SK-N-SH (cell line): Measurements from ENCODE around the gene STRN. TPM values are rescaled to one million over a fixed set of nuclear protein-coding genes. Genes with fewer than 3 reads are reported as not detected.
"Not testable (repeated sequence)": the region's sequence is repeated elsewhere in the genome, so short reads cannot be mapped to it uniquely, and the experiment has no call there.

Experiments used
- CTCF ChIA-PET: fragments of 300-600, 350-600 bp; formaldehyde crosslinking; extraction: SDS; loops from one replicate; lab custom pipeline; 2021; lab: Yijun Ruan, JAX
- POLR2A ChIA-PET: fragments of 350-600 bp; sonication (Branson Sonifier 250); formaldehyde crosslinking; extraction: SDS; loops from one replicate; lab custom pipeline; 2020; ENCODE audit warnings: antibody characterized with exemption, inconsistent platforms; lab: Yijun Ruan, JAX
- DNase-seq: peaks from one replicate; pipeline ENCODE4 v3.0.0; 2012
- H2AFZ ChIP-seq: fragments of 200-600 bp; sonication (generic); 2 replicates; pipeline ENCODE4 v1.8.1; 2016; ENCODE audit warnings: antibody characterized with exemption, mild to moderate bottlenecking, low read depth
- H3F3A ChIP-seq: fragments of 200-600 bp; sonication (generic); replicated peaks from 2 replicates; pipeline ENCODE3; 2016; ENCODE audit warnings: antibody characterized with exemption, mild to moderate bottlenecking; ENCODE audit not compliant: insufficient read depth
- H3K27ac ChIP-seq, 2 experiments: fragments of 200-500 bp in 1 of 2; fragments of 200-600 bp in 1 of 2; sonication (Bioruptor generic) in 1 of 2; sonication (generic), shearing (Covaris generic) in 1 of 2; 2 replicates each; pipeline versions ENCODE4 v1.5.1 to v1.6.1; 2014 to 2016; ENCODE audit warnings: low read depth in 2 of 2, inconsistent platforms in 1 of 2, low read length in 1 of 2, mild to moderate bottlenecking in 1 of 2, mixed read lengths in 1 of 2
- H3K27me3 ChIP-seq: fragments of 200-600 bp; sonication (generic), shearing (Covaris generic); 2 replicates; pipeline ENCODE4 v1.6.1; 2016; ENCODE audit warnings: mixed run types; ENCODE audit not compliant: insufficient read depth
- H3K36me3 ChIP-seq, 2 experiments: fragments of 200-500 bp in 1 of 2; fragments of 200-600 bp in 1 of 2; sonication (Bioruptor generic) in 1 of 2; sonication (generic) in 1 of 2; replicated peaks in 1 of 2; 2 replicates each; pipeline versions ENCODE3 to v1.5.1; 2014 to 2016; ENCODE audit warnings: low read length in 1 of 2, mild to moderate bottlenecking in 1 of 2; ENCODE audit not compliant: insufficient read depth in 2 of 2, control insufficient read depth in 1 of 2
- H3K4me1 ChIP-seq, 2 experiments: fragments of 200-500 bp in 1 of 2; fragments of 200-600 bp in 1 of 2; sonication (Bioruptor generic) in 1 of 2; sonication (generic), shearing (Covaris generic) in 1 of 2; 2 replicates each; pipeline versions ENCODE4 v1.5.1 to v1.6.1; 2014 to 2016; ENCODE audit warnings: low read depth in 1 of 2, low read length in 1 of 2, mixed run types in 1 of 2; ENCODE audit not compliant: insufficient read depth in 2 of 2, control insufficient read depth in 1 of 2
- H3K4me2 ChIP-seq: fragments of 200-600 bp; sonication (generic), shearing (Covaris generic); 2 replicates; pipeline ENCODE4 v1.6.1; 2017; ENCODE audit warnings: mixed run types
- H3K4me3 ChIP-seq, 2 experiments: fragments of 200-500 bp in 1 of 2; fragments of 200-600 bp in 1 of 2; sonication (Bioruptor generic) in 1 of 2; sonication (generic), shearing (Covaris generic) in 1 of 2; 2 replicates each; pipeline versions ENCODE4 v1.5.1 to v1.8.1; 2014 to 2016; ENCODE audit warnings: low read depth in 2 of 2, inconsistent platforms in 1 of 2, low read length in 1 of 2, mild to moderate bottlenecking in 1 of 2, mixed read lengths in 1 of 2, moderate library complexity in 1 of 2
- H3K79me2 ChIP-seq: fragments of 200-600 bp; sonication (generic); 2 replicates; pipeline ENCODE4 v1.8.1; 2017; ENCODE audit warnings: mild to moderate bottlenecking; ENCODE audit not compliant: insufficient read depth
- H3K9ac ChIP-seq: fragments of 200-600 bp; sonication (generic); 2 replicates; pipeline ENCODE4 v1.6.1; 2017; ENCODE audit warnings: mixed run types
- H3K9me2 ChIP-seq: fragments of 200-600 bp; sonication (generic); 2 replicates; pipeline ENCODE4 v1.6.1; 2017; ENCODE audit warnings: mixed run types
- H3K9me3 ChIP-seq: fragments of 200-600 bp; sonication (generic); 2 replicates; pipeline ENCODE4 v1.6.1; 2017; ENCODE audit warnings: mixed run types, mild to moderate bottlenecking, moderate library complexity
- H4K20me1 ChIP-seq: fragments of 200-600 bp; sonication (generic); 2 replicates; pipeline ENCODE4 v1.6.1; 2017; ENCODE audit warnings: mild to moderate bottlenecking, mixed run types; ENCODE audit not compliant: insufficient read depth
- JUND ChIP-seq: IDR thresholded peaks from 2 replicates; pipeline ENCODE4 v1.4.0; 2012
- NFIC ChIP-seq: IDR thresholded peaks from 2 replicates; pipeline ENCODE4 v1.4.0; 2012; ENCODE audit warnings: borderline replicate concordance
- PBX3 ChIP-seq: IDR thresholded peaks from 2 replicates; pipeline ENCODE4; 2012
- WGBS: methylation state at CpG from one replicate; pipeline ENCODE4 v1.1.6; 2017; ENCODE audit warnings: low lambda C conversion rate; 5-methylcytosine and 5-hydroxymethylcytosine counted together
- polyA plus RNA-seq, 3 experiments: library from polyadenylated mRNA; depleted of rRNA; stranded (reverse); fragments of >200 nt; gene quantifications; 2 replicates each; pipeline ENCODE4 v1.2.3, GENCODE V29; 2012

Gene STRN
- polyA plus RNA-seq, 1 of the 3 experiments (the other 2 are of a cell fraction): 4.8 TPM

- Histone ChIP-seq H3K4me1 (peaks cover 0 to 19% of the 10 kb centered on the region in 2 experiments; a peak in 1 of 4 replicates), H3K79me2 (peaks cover 73% of the 10 kb centered on the region), H3K27ac (peak overlapping the region in 1 of 2 experiments; percentile 54; a peak in 2 of 4 replicates)
- 77% methylated on average over 7 of the region's 7 CpGs for WGBS
- H4K20me1 ChIP-seq, H3K4me2 ChIP-seq, POLR2A ChIA-PET, H3K9ac ChIP-seq, H3K36me3 ChIP-seq, DNase-seq, H3K27me3 ChIP-seq, H2AFZ ChIP-seq: not testable (repeated sequence)
- TF ChIP-seq JUND (0 out of 2 replicates have a peak, but pooled peaks have one; percentile 9), PBX3 (peak; percentile 34; the same call in 1 of the 2 replicates), NFIC (peak; percentile 64)
- TF ChIP-seq, all 33 proteins: peak for 3; not testable (repeated sequence) for 30
- not testable (repeated sequence) for H3F3A ChIP-seq, H3K4me3 ChIP-seq, H3K9me3 ChIP-seq, H3K9me2 ChIP-seq
- CTCF ChIA-PET: interaction anchor here (1.2 to 1.9 kb wide), 3 partner anchors 12 to 145 kb away, joined by 3 to 6 read pairs (median 3); no protein-coding TSS in a partner anchor
Observed at GRCh38 chr2:36930787-36931410, 35.4 kb downstream of the STRN start.

- DNase-seq, H3K9me2 ChIP-seq, H3K27ac ChIP-seq, H3K9me3 ChIP-seq, H3K9ac ChIP-seq, H2AFZ ChIP-seq, H3K27me3 ChIP-seq, H3K4me3 ChIP-seq, H4K20me1 ChIP-seq, H3K36me3 ChIP-seq, POLR2A ChIA-PET, H3F3A ChIP-seq: not testable (repeated sequence)
- CTCF ChIA-PET: interaction anchor here (0.9 to 1.4 kb wide), 2 partner anchors 8 to 141 kb away, joined by 3 to 6 read pairs; no protein-coding TSS in a partner anchor
- WGBS: 55% methylated on average over 5 of the region's 5 CpGs
- TF ChIP-seq PBX3: peak; percentile 24
- Histone ChIP-seq H3K79me2 (peaks cover 54% of the 10 kb centered on the region), H3K4me1 (peaks cover 0 to 16% of the 10 kb centered on the region in 2 experiments; a peak in 1 of 4 replicates), H3K4me2 (peak overlapping the region; percentile 49)
Observed at GRCh38 chr2:36926175-36927132, 39.9 kb downstream of the STRN start.

- H3K36me3 ChIP-seq, H3K9me2 ChIP-seq, DNase-seq, H3K4me2 ChIP-seq, POLR2A ChIA-PET, H4K20me1 ChIP-seq, H3K9me3 ChIP-seq, H3K9ac ChIP-seq, H3K27ac ChIP-seq, CTCF ChIA-PET, H3F3A ChIP-seq, H3K27me3 ChIP-seq, H3K4me3 ChIP-seq, H2AFZ ChIP-seq: not testable (repeated sequence)
- Histone ChIP-seq H3K4me1 (peaks cover 0 to 12% of the 10 kb centered on the region in 2 experiments; a peak in 2 of 4 replicates), H3K79me2 (peaks cover 37% of the 10 kb centered on the region; the same call in 1 of the 2 replicates)
- 96% methylated on average over 10 of the region's 10 CpGs for WGBS
Observed at GRCh38 chr2:36922629-36923028, 43.7 kb downstream of the STRN start.
